COLO668 (cell line): Measurements from ENCODE around the gene MTG1.
"Not testable (repeated sequence)": the region's sequence is repeated elsewhere in the genome, so short reads cannot be mapped to it uniquely, and the experiment has no call there.

Experiments
- DNase-seq: peaks from one replicate; lab custom pipeline; 2025; ENCODE audit not compliant: unreplicated experiment; lab: John Stamatoyannopoulos, UW

Gene MTG1

DNA sequence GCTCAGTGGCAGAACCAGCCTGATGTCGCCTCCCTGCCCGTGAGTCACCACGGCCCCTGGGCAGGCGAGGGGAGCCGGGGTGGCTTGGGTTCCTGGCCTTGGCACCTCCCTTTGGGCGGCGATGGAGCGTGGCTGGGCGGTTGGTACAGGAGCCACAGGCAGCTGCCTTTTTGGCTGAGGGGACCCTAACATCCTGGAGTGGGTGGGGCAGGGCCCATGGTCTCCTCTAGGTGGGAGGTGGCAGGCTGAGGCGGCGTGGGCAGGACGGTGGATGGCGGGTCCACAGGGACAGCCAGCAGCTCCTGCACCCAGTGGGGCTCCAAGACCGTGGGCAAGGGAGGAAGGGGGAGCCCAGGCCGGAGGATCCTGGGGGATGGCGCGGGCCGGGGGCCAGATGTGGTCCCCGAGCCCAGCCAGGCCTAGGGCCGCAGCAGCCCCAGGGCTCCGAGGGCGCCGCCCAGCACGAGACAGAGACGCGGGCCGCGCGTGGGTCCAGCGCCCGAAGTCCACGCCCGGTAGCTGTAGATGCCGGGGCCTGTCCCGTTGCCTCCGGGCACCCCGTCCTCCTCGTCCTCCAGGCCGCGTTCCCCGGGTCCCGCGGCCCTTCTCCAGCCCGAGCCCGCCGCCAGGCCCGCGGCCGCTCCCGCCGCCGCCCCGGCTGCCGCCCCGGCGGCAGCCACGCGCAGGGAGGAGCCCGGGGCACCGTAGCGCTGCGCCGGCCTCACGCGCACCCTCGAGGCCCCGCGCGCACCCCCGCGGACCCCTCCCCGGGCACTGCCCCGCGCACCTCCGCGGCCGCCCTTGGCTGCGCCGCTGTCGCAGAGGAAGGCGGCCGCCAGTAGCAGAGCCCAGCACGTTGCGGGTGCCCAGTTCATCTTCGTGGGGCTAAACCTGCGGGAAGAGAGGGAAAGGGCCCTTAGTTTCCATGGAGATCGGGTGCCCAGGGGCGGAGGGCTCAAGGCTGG, 29.1 kb downstream of the MTG1 start:
- no peak for DNase-seq

DNA sequence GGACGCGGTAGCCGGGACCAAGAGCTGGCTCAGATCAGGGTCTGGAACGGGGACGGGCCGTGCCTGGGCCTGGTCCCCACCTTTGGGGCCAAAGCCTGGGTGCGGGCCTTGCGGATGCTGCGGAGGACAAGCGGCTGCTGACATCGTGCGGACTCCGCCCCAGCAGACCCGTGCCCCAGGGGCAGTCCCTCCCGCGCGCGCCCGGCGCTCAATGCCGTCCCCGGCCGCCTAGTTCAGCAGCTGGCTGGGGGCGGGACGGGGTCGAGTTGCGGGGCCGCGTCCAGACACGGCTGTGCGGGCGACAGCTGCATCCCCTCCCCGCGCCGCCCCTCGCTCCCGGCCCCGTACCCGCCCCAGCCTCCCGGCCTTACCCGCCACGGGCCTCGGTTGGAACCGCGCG, 30.1 kb downstream of the MTG1 start:
- DNase-seq = not testable (repeated sequence)

DNA sequence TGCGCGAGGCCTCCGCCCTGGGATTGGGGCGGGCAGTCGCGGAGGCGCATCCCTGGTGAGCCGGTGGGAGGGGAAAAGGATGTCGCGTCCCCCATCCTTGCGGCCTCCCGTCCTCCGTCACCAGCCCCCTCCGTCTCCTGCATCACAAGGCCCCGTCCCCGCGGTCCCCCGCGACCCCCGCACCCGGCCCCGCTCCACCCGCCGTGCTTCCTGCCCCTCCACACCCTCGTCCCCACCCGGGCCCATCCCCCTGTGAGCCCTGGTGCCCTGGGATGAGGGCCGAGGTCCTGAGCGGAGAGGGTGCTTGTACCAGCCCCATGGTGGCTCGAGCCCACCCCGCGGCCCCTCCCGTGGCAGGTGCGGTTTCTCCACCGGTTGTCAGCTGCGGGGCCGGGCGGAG, 30.6 kb downstream of the MTG1 start, which contains the start of gene SPRN:
SPRN (minus strand) TSS at position 25 of the 400 bp plus-strand sequence. CDS start 944 bp downstream, outside the sequence.
- DNase-seq = not testable (repeated sequence)

DNA sequence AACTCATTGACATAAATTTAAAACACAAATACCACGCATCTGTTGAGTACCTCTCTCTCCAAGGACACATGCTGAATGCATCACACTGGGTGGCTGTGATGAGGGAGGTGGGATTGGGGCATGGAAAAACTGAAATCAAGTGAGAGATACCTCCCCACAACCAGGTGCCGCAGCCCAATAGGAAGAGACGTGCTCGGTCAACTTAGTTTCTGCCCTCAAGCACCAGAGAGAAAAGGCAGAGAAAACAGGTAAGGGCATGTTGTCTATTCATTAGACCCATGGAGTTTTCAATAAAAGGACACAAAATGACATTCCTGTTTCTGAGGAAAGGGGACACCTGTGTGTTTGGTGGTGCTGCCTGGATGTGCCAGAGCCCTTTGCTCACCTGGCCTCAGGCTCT, 35.6 kb downstream of the MTG1 start:
- DNase-seq = not testable (repeated sequence)

DNA sequence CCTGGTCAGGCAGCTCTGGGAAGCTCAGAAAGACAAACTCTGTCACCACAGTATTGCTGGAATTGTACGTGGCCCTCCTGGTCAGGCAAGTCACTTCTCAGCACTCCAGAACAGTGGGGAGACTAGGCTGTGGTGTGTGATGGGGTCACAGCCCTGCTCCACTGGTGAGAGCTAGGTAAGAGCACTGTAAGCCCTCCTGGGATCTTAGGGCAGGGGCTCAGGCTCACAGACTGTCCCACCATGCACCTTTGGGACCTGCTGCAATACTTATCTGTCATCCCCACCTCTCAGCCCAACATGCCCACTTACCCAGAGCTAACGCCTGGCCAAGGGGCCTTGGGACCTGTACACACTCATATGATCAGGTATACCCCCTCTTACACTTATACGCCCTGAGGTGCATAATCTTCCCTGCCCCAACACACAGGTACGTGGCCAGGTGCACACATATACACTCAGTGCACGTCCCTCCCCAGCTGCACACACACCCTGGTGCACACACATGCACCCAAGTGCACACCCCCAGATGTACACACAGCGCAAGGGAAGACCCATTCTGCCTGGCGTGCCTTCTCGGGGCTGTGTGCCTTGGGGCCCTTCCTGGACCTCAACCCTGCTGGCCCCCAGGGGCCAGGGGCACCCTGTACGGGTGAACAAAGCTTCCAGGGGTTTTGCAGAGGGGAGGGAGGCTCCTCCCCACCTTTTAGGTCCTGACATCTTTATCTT, 38.1 kb downstream of the MTG1 start:
- DNase-seq = not testable (repeated sequence)

DNA sequence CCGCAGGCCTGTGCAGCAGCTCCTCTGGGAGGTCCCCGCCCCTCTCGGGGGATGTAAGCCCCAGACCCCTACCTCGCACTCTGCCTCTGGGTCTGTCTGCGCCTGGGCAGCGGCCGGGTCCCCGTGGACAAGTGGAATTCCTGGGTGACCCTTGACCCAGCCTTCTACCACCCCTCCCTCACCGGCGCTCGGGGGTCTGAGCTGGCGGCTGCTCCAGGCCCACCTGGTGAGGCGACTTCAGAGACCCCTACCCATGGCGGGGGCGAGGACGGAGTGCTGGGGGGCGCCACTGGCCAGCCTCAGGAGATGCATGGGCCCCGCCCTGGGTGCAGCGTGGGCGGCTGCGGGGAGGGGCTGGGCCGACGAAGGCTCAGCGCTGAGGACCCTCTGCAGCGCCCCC, 38.8 kb downstream of the MTG1 start:
- DNase-seq = not testable (repeated sequence)

DNA sequence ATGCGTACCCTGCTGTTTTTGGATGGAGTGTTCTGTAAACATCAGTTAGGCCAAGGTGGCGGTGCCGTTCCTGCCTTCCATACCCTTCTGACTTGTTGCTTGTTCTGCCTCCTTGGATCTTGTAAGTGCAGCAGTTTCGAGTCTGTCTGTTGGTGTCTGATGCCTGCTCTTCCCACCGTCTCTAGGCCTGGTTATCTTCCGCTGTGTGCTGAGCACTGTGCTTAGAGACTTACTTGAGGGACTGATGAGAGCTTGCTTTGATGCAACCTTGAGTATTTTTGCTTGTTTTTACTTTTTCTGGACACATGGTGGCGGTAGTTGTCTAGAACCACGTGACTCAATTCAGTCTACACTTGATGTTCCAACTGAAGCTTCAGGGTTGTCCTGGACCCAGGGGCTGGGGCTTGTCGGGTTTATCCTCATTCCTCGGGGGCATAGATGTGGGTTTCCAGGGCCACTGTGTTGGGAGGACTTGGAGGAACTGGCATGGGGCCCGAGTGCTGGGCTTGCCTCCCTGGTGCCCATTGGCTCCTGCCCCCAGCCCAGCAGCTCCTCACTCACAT, 44.8 kb downstream of the MTG1 start:
- DNase-seq = no peak

DNA sequence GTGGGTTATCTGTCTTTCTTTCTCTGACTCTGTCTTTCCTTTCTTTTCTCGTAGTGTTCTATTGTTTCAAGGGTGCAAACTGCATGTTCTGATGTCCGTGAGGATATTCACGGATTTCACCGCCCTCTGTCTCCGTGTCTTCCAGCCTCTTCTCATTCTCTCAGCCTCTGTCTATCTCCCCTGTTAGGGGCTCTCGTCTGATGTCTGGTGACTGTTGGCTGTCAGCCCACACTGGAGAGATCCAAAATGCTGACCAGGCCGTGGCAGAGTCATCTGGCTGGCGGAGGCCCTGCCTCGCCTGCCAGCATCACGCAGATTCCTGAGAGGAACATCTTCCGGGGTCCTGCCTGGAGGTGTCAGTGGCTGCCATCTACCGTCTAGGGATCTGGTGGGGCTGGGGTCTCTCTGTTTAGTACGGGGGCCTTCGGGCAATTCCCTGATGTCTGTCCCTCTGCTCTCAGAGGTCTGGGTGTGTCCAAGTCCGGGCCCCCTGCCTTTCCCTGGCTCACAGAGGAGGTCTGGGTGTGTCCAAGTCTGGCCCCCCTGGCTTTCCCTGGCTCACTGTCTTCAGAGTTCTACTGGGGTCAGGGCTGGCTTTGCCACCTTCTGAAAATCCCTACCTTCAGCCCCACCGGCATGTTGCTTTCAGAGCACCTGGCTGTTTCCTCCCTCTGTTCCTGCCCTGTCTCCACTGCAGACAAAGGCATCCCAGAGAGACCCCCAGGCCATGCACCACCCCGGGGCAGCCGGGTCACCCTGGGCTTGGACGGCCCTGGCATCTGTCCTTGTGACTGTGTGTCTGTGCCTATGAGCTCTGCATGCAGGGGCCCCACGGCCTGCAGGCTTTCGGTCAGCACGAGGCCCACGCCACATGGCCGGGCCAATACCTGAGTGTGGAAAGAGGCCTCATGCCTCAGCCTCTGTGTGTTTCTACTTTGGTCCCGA, 45.8 kb downstream of the MTG1 start:
- DNase-seq = no peak

DNA sequence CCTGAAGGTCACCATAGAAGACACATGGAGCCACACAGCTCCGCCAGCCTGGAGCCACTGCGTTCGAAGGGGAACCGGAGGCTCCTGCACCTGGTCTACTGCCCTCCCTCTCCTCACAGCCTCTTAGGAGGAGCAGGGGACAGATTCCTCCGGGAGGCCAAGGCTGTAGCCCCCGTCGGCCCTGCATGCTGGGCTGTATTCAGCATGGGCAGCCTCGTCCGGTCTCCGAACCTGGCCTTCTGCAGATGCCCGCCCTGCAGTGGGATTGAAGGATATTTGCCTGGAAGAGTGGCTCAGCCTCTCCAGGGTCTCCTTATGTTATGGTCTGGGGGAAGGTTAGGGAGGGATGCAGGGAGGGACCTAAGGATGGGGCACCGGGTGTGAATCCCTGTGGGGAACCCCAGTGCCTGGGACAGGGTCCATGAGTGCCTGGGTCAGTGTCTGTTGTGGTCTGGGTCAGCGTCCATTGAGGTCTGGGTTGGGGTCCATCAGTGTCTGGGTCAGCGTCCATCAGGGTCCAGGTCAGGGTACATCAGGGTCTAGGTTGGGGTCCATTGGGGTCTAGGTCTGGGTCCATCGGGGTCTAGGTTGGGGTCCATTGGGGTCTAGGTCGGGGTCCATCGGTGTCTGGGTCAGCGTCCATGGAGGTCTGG, 46.8 kb downstream of the MTG1 start:
- DNase-seq = no peak

DNA sequence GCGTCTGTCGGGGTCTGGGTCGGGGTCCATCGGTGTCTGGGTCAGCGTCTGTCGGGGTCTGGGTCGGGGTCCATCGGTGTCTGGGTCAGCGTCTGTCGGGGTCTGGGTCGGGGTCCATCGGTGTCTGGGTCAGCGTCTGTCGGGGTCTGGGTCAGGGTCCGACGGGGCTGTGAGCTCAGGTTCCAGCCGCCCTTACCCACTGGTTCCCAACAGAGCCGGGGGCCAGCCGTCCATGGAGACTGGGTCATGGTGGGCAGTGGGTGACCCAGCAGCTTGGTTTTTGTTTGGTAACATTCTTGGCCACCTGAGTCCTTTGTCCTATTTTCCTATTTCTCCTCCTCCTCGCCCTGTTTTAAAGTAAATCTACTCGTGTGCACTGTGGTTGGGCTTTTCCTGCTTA, 47.4 kb downstream of the MTG1 start:
- not testable (repeated sequence) for DNase-seq

DNA sequence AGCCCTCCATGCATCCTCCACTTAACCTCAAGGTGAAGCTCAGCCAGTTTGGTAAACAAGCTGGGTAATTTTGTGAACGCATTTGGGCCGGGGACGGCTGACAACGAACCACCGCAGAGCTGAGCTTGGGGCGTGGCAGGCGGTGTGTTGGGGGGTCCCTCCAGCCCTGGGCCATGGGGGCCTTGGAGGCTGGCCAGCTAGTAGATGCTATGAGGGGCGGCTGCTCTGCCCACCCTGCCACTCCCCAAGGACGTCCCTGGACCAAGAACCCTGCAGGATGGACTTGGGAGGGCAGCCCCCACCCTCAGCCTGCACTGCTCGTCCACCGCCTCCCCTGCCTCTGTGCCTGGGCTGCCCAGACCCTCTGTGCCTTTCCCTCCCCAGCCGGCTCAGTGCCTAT, 47.8 kb downstream of the MTG1 start:
- no peak for DNase-seq

DNA sequence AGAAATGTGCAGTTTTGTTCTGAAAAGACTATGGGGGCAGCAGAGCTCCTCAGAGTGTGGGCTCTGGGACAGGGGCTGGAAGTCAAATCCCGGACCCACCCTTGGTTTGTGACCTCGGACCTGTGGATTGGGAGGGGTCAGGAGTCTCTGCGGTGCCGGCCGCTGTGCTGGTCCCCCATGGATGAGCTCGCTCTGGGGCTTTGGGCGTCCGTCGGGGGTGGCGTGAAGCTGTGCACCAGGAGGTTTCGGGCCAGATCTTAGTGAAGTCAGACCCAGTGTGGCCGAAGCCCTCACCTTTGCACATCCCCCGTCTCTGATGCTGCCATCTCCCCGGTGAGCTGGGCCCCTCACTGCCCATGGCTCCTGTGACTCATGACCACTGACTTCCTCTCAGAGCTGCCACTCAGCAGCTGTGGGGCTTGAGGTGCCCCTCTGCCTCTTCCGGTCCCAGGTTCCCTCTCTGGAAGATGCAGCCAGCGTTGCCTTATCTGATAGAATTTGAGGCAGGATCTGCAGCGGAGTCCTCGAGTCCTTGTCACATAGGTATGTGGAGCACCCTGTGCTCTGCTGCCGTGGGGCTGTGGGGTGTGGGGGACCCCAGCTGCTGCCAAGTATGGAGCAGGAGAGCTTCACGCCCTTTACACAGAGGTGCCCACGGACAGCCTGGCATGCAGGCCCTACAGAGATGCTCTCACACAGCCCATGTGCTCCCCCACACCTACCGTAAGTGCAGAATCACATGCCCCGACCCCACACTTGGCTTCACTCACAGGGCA, 48.4 kb downstream of the MTG1 start:
- DNase-seq = no peak

DNA sequence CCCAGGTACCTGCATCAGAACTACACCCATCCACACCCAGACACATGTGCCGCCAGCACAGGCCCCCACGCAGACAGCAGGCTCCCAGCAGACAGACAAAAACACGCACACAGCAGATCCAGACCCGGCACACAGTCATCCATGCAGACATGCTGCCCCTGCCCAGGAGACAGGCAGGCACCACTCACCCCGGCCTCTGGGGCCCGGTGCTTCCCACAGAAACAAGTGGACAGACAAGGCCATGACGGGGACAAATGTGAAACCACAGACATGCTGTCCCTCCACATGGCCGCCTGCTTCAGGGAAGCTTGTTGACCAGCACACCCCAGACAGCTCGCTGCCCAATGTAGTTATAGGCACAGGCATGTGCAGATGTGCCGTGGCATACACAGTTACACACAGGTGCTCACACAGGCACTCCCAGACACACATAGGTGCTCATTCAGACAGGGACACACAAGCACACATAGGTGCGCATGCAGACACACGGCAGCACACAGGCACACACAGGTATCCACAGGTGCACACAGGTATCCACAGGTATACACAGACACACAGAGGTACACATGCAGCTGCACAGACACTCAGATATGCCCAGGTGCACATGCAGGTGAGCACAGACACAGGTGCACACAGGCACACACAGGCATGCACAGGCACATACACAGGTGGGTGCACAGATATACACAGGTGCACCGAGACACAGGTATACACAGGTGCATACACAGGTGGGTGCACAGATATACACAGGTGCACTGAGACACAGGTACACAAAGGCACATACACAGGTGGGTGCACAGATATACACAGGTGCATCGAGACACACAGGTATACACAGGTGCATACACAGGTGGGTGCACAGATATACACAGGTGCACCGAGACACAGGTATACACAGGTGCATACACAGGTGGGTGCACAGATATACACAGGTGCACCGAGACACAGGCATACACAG, 49.3 kb downstream of the MTG1 start:
- DNase-seq = no peak

DNA sequence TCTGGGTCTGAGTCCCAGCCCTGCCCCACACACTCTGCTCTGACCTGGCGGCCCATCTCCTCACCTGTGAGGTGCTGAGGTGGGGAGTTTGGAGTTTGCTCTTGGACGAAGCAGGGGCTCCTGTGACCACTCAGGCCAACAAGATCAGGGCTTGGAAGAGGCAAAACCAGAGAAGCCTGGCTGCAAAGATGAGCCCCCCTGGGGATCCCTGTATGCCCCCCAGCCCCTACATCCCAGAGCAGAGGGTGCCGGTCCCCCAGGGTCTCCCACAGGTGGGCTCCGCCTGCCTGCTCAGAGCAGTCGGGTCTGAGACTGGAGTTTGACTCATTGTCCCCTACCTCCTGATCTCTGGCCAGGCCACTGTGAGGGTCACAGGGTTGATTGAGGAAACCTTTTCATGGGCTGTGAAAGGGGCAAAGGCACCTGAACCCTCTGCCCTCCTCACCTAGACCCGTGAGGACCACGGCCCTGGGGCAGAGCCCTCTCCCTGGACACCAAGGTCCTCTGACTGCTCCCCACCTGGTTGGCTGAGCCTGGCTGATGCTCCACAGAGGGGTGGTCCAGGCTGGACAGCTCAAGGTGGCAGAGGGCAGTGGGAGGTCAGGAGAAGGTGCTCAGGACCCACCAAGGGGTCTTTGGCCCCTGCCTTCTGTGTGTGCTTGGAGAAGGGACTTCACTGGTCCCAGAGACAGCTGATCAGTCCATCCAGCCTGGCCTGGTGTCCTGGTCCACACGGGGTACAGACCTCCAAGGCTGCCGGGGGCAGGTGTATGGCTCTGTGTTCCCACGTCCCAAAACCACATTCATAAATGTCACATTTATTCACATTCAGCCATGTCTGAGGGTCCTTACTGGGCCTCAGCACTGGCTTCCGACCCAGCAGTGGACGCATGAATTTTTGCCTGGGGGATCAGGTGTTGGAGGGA, 50.6 kb downstream of the MTG1 start:
- DNase-seq = no peak

DNA sequence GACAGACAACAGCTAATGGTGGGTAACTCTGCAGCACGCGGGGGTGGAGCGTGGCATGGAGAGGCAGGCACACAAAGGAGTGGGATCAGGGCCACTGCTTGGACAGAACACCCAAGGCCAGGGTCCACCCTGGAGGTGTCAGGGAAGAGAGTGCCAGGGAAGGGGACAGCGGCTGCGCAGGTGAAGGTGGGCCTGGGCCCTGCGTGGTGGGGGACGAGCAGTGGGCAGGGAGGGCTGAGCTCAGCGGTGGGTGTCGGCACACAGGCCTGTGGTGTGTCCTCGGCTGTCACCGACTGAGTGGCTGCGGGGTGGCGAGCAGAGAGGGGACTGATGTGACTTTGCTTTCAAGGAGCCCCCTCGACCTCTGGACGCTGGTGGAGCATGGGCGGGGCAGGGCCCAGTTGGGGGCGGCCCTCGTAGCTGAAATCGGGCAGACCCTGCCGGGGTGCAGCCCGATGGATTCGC, 51.3 kb downstream of the MTG1 start:
- DNase-seq = no peak

DNA sequence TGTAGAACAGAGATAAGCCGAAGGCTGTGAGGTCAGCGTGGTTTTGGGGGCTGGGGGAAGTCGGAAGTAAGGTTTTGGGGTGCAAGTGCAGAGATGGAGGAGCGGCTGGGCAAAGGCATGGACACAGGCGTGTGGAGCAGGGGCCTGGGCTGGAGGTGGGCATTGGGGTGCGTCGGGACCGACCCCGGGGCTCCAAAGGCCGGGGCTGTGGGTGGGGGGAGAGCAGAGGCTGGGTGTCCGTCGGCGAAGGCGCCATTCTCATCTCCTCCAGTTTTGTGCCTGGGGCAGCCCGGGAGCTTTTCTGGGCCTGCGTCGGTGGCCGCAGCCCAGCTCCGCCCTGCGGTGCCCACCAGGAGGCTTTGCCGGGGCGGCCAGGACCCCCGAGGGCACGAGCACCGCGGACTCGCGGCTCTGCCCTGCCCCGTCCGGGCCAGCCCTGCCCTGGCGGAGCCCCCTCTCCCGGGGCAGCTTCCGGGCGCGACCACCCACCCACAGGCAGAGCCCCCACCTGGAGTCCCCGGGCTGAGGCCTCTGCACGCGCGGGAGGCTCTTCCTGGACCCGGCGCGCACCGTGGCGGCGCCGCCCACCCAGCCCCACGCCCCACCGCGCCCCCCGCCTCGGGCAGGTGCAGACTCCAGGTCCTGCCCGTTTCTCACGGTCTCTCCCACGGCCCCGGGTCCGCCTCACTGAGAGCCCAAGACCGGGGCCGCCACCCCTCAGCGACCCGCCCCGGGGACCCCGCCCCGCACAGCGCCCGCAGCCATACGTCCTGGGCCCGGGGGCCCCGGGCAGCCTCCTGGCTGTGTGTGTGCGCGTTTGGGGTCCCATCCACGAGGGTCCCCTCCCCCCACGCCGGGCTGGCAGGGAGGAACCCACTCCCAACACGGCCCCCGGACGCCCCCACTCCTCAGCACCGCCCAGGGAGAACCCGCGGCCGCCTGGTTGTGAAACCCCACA, 52.1 kb downstream of the MTG1 start:
- DNase-seq = no peak
